DOHH2 (cell line): Measurements from ENCODE around the gene SMOC2.

Experiments used
- EZH2phosphoT487 ChIP-seq: fragments of 200-600 bp; sonication (generic); IDR thresholded peaks from 2 replicates; pipeline ENCODE4 v1.6.1; 2017; ENCODE audit warnings: borderline replicate concordance, mild to moderate bottlenecking, antibody characterized with exemption, low read length, moderate library complexity, mixed read lengths
- TF ChIP-seq, protein P1 (sequence below): fragments of 200-600 bp; sonication (generic); IDR thresholded peaks from one replicate; pipeline ENCODE4 v1.5.1; 2014; ENCODE audit warnings: antibody characterized with exemption, mild to moderate bottlenecking, low read depth, low read length; ENCODE audit not compliant: poor library complexity, severe bottlenecking

GRCh38 chr6:168570211-168570610 is 129.2 kb downstream of the SMOC2 start:
- TF ChIP-seq, protein P1, sequence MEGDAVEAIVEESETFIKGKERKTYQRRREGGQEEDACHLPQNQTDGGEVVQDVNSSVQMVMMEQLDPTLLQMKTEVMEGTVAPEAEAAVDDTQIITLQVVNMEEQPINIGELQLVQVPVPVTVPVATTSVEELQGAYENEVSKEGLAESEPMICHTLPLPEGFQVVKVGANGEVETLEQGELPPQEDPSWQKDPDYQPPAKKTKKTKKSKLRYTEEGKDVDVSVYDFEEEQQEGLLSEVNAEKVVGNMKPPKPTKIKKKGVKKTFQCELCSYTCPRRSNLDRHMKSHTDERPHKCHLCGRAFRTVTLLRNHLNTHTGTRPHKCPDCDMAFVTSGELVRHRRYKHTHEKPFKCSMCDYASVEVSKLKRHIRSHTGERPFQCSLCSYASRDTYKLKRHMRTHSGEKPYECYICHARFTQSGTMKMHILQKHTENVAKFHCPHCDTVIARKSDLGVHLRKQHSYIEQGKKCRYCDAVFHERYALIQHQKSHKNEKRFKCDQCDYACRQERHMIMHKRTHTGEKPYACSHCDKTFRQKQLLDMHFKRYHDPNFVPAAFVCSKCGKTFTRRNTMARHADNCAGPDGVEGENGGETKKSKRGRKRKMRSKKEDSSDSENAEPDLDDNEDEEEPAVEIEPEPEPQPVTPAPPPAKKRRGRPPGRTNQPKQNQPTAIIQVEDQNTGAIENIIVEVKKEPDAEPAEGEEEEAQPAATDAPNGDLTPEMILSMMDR = no peak
- no peak for TF ChIP-seq EZH2phosphoT487
